HG03159 (cell line): ENCODE results near the gene GPR137.

Experiments
- ATAC-seq: cut with Tn5 transposase; IDR thresholded peaks from one replicate; pipeline ENCODE4 v1.9.1; 2021; ENCODE audit warnings: mild to moderate bottlenecking, moderate library complexity; ENCODE audit not compliant: unreplicated experiment

Gene GPR137

GRCh38 chr11:64249038-64249437 is 36.6 kb upstream of the GPR137 start:
- no peak for ATAC-seq

DNA sequence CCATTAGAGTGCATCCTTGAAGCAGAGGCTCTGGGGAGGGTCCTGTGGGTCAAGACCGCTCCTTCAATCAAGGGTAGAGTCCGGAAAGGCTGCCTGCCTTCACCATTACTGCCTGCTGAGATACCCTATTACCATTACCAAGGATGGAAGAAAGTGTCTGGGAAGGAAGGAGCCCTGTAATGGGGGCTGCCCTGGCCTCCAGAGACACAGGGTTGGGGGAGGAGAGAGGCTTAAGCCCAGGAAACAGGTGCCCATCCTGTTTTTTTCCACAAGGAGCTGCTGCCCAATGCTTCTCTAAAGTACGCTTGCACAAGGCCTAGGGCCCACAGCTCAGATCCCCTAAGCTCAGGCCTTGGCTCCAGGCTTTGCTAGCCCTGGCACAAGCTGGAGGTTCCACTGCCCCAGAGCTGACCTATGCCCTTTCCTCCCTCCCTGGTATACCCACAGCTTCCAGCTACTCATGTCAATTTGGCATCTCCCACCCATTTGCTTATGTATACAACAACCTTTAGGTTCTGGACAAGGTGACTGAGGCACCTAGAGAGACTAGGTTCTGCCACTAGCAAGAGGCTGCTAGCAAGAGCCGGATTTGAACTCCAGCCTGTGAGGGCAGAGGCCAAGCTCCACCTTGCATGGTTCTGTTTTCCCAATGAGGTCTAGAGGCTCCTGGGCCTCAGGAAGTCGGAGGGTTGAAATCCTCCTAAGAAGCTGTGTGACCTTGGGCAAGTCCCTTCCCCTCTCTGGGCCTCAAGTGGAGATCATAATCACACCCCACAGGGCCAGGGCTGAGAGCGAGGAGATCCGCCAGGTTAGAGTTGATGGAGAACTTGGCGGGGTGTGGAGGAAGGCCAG is 35.9 kb upstream of the GPR137 start:
- ATAC-seq = no peak

DNA sequence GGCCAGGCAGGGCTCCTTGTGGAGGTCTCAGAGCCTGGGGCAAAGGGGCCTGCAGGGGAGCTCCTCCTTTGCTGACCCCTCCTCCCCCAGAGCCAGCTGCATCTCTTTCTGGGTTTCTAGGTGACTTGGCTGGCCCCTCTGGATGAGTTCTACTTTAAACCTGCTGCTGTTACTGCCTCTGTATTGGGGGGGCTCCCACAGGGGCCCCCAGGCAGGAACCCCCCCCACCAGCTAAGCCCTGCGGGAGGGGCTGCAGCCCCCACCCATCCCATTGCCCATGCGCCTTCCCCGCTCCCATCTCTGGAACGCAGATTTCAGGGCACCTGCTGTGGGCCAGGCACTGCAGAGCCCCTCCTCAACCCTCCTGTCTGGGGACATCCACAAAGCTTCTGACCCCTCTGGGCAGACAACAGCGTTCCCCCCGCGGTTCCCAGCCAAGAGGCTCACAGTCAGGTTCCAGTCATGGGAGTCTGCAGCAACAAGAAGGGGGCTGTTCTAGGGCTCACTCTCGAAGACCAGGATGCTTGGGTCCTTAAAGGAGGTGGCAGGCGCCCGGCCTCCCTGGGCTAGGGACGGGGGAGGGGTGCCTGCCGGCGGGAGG is 35.1 kb upstream of the GPR137 start:
- ATAC-seq = no peak

- peak; percentile 37 for ATAC-seq
Observed at GRCh38 chr11:64251016-64251752, 34.5 kb upstream of the GPR137 start, which contains the start of gene PLCB3. PLCB3 (plus strand) TSS chr11:64251530; CDS start chr11:64251650, 120 bp downstream.

DNA sequence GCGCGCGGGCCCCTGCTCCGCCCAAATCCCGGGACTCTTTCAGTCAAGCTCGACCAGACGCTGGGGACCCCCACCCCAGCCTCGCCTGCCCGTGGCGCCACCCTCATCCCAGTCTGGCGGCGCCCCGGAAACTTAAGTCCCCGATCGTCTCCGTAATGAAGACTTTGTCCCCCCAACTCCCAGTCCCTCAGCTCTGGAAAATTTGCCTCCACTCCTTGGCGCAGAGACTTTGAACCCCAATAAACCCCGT is 34.0 kb upstream of the GPR137 start:
- ATAC-seq = no peak

DNA sequence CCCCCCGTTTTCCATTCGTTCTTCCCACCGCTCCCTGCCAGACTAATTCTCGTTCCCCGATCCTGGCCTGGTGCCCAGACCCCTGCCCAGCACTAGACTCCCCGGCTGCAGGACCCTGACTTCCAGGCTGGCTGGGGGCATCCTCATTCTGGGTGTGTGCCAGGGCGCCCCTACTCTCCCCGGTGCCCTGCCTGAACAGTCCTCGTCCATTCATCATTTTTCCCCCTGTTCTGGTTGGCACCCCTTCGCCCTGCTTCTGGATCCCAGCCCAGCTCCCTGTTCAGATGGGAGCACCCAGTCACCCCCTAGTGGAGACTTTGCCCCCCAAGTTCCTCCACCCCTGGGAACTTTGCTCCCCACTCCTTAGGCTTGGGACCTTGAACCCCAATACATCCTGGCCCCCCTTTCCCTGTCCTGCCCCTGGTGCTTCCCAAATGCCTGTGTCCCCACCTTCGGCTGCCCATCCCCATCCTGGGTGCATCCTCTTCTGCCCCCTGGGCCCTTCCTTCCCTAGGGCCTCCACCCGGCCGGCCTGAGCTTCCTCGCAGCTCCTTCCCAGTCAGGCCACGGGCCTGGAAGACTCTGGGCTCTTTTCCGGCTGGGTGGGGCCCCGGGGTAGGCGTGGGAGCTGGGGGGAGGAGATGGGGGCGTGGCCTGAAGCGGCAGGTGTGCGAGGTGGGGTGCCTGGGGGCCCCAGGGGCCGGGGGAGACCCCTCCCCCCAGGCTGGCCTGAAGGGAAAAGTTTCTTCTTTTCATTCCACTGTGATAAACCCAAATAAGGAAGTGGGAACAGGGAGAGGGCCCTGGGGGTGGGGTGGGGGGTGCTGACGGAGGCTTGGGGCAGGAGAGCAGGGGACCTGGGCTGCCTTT is 33.4 kb upstream of the GPR137 start:
- ATAC-seq = no peak

DNA sequence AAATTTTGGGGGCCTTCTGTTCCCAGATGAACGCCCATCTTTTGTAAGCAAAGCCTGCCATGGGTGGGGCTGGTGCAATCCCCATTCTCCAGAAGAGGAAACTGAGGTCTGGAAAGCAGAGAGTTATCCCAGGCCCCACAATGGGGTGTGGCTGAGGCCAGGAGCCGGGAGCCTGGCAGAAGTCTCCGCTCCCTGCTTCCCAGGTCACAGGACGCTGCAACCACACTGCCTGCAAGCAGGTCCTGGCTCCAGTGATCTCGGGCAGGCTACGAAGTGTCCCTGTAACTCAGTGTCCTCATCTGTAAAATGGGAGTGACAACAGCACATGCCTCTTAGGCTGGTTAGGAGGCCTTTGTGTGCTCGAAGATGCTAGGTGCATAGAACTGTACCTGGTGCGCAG is 32.6 kb upstream of the GPR137 start:
- ATAC-seq = no peak

DNA sequence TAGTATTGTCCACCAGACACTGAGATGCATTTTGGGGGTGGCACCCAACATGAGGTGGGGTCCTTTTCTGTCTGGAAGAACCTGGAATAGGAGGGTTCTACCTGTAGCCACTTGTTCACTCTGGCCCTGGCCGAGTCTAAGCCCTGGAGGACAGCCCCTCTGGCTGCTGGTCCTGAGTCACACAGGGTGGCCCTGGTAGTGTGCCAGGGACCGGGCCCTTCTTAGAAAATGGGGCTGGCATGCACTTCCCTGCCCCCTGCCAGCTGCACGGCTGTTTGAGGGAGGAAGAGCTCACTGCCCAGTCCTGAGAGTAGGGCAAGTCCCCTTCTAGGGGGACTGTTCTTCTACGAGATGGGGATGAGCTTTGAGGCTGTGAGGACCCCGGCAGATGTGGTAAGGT is 32.2 kb upstream of the GPR137 start:
- no peak for ATAC-seq

DNA sequence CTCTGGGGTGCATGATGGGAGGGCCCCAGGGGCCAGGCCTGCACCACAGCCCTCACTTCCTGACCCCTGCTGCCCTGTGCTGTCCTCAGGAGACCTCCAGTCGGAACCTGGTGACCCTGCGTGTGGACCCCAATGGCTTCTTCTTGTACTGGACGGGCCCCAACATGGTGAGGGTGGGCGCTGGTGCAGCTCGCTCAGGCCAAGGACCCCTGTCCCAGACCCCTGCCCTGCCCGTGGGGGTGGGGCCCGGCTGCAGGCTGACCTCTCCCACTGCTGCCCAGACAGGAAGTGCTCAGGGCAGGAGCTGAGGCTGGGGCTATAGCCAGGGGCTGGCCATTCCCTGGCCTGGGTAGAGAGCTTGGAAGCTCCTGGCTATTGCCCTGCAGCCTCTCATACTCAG is 31.3 kb upstream of the GPR137 start:
- no peak for ATAC-seq

DNA sequence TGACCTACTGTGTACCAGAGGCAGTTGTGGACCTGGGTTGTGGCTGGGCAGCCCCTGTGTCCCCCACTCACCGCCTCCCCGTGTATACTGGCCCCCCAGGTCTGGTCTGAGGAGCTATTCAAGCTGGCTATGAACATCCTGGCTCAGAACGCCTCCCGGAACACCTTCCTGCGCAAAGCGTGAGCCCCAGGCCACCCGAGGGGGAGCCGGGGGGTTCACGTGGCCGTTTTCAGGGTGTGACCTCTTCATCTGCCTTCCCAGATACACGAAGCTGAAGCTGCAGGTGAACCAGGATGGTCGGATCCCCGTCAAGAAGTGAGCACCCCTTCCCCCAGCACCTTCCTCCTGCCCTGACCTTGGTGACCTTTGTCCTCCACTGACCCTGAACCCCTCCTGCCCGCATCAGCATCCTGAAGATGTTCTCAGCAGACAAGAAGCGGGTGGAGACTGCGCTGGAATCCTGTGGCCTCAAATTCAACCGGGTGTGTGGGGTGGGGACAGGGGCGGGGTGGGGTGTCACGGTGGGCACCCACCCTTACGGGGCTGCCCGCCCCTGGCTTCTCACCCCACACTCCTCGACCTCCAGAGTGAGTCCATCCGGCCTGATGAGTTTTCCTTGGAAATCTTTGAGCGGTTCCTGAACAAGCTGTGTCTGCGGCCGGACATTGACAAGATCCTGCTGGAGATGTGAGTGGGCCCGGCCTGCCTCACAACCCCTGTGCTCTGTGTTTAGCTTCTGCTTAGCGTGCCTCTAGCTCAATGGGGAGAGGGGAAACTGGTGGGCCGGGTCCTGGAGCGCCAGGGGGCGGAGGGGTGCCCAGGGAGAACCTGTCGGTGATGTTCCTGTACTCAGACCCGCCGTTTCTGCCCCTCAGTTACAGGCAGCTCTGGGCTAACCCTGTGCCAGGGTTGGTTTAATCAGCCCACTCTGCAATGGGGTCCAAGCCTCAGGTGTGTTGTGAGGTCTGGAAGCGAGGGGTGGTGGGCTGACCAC is 30.2 kb upstream of the GPR137 start:
- ATAC-seq = no peak

DNA sequence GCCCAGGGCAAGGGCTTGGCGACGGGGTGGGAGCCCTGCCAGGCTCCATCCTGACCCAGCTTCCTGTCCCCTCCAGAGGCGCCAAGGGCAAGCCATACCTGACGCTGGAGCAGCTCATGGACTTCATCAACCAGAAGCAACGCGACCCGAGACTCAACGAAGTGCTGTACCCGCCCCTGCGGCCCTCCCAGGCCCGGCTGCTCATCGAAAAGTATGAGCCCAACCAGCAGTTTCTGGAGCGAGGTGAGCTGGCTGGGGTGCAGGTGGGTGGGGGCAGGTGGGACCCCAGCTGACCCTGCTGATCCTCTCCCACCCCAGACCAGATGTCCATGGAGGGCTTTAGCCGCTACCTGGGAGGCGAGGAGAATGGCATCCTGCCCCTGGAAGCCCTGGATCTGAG is 29.3 kb upstream of the GPR137 start:
- no peak for ATAC-seq

- no peak for ATAC-seq
Observed at GRCh38 chr11:64258356-64258755, 27.3 kb upstream of the GPR137 start.

- no peak for ATAC-seq
Observed at GRCh38 chr11:64258946-64259532, 26.6 kb upstream of the GPR137 start.

DNA sequence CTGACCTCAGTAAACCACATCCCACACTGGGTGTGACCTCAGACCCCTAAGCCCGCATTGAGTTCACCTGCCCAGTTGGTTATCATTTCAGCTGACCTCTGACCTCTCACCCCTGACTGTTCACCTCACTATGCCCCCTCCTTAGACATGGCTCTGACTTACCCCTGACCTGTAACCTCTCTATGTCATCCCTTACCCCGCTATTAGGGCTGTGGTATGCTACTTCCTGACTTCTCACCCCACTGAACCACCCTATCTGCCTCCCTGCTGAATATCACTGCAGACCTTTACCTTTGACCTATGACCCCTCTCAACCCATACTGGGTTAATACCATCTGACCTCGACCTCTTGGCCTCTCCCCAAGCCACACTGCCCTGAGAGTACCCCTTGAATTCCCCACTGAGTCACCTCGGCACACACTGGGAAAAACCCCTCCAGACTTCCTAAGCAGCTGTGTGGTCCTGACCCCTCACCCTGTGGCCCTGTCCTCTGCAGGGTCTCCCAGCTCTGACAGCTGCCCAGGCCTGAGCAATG is 26.0 kb upstream of the GPR137 start:
- ATAC-seq = no peak

GRCh38 chr11:64260147-64260708 is 25.4 kb upstream of the GPR137 start:
- no peak for ATAC-seq

- no peak for ATAC-seq
Observed at GRCh38 chr11:64261556-64262080, 24.0 kb upstream of the GPR137 start.

DNA sequence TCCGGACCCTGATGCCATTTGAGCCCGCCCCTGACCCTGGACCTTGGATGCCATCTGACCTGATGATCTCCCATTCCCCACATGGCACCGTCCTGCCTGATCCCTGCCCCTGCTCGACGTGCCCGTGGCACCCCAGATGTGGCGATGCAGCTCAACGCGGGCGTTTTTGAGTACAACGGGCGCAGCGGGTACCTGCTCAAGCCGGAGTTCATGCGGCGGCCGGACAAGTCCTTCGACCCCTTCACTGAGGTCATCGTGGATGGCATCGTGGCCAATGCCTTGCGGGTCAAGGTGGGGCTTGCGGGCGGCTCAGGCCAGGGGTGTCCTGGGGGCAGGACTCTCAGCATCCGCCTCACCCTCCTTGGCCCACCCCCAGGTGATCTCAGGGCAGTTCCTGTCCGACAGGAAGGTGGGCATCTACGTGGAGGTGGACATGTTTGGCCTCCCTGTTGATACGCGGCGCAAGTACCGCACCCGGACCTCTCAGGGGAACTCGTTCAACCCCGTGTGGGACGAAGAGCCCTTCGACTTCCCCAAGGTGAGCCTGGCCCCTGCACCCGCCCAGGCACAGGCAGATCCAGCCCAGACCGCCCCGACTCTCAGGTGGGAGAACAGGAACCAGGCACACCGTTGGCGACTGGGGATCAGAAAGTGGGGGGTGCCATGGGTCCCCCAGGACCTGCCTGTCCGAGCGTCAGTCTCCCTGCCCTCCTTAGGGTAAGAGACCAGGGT is 23.2 kb upstream of the GPR137 start:
- ATAC-seq = no peak
